GM23338 (cell line): ENCODE data around the gene BLACAT1. TPM values are rescaled to one million over a fixed set of nuclear protein-coding genes. Genes with fewer than 3 reads are reported as not detected.

Experiments used
- ATAC-seq: fragments of 200-7000 bp; cut with Tn5 transposase; 3 replicates; pipeline ENCODE4 v1.9.1; 2020
- DNase-seq: peaks from one replicate; pipeline ENCODE4 v3.0.0-alpha.2; 2015; ENCODE audit warnings: low spot score
- H2AFZ ChIP-seq: fragments of 200-600 bp; sonication (generic); 2 replicates; pipeline ENCODE4 v1.8.0; 2016; ENCODE audit warnings: antibody characterized with exemption, mild to moderate bottlenecking, moderate library complexity
- H3F3A ChIP-seq: fragments of 200-600 bp; sonication (generic); replicated peaks from 2 replicates; pipeline ENCODE4 v1.8.0; 2017; ENCODE audit warnings: antibody characterized with exemption, mixed run types, low read depth
- H3K27ac ChIP-seq: fragments of 200-600 bp; sonication (generic); 2 replicates; pipeline ENCODE4 v1.6.1; 2016; ENCODE audit warnings: low read depth
- H3K27me3 ChIP-seq: fragments of 200-600 bp; sonication (generic); 2 replicates; pipeline ENCODE4 v1.8.0; 2016; ENCODE audit warnings: mild to moderate bottlenecking, mixed run types, moderate library complexity; ENCODE audit not compliant: insufficient read depth
- H3K36me3 ChIP-seq: fragments of 200-600 bp; sonication (generic); 2 replicates; pipeline ENCODE4 v1.8.0; 2016; ENCODE audit warnings: mild to moderate bottlenecking; ENCODE audit not compliant: insufficient read depth
- H3K4me1 ChIP-seq: fragments of 200-600 bp; sonication (generic); 2 replicates; pipeline ENCODE4 v1.8.0; 2016; ENCODE audit warnings: mild to moderate bottlenecking, moderate library complexity; ENCODE audit not compliant: insufficient read depth
- H3K4me2 ChIP-seq: fragments of 200-600 bp; sonication (generic); 2 replicates; pipeline ENCODE4 v1.7.1; 2017; ENCODE audit warnings: mixed run types
- H3K4me3 ChIP-seq: fragments of 200-600 bp; sonication (generic); 2 replicates; pipeline ENCODE4 v1.6.1; 2016; ENCODE audit warnings: mixed run types
- H3K79me2 ChIP-seq: fragments of 200-600 bp; sonication (generic); replicated peaks from 2 replicates; pipeline ENCODE4 v1.8.0; 2017; ENCODE audit warnings: mild to moderate bottlenecking; ENCODE audit not compliant: insufficient read depth
- H3K9me2 ChIP-seq: fragments of 200-600 bp; sonication (generic); 2 replicates; pipeline ENCODE4 v1.8.0; 2017; ENCODE audit not compliant: insufficient read depth
- H4K20me1 ChIP-seq: fragments of 200-600 bp; sonication (generic); replicated peaks from 2 replicates; pipeline ENCODE4 v1.8.0; 2017; ENCODE audit warnings: mild to moderate bottlenecking; ENCODE audit not compliant: insufficient read depth
- H3K27ac Mint-ChIP-seq: 2 replicates; pipeline ENCODE4 v1.8.0; 2020; ENCODE audit warnings: inconsistent platforms, mild to moderate bottlenecking, moderate library complexity, mixed read lengths
- H3K27me3 Mint-ChIP-seq: 3 replicates; pipeline ENCODE4 v1.8.0; 2022; ENCODE audit warnings: low read depth, mild to moderate bottlenecking, moderate library complexity, mixed read lengths, inconsistent platforms; ENCODE audit not compliant: insufficient read depth, poor library complexity
- H3K36me3 Mint-ChIP-seq: 3 replicates; pipeline ENCODE4 v1.8.0; 2021; ENCODE audit warnings: low read depth, mild to moderate bottlenecking, inconsistent platforms, moderate library complexity, mixed read lengths
- H3K4me1 Mint-ChIP-seq: 3 replicates; pipeline ENCODE4 v1.8.0; 2020; ENCODE audit warnings: mild to moderate bottlenecking, inconsistent platforms, mixed read lengths
- H3K4me3 Mint-ChIP-seq: 3 replicates; pipeline ENCODE4 v1.8.0; 2021; ENCODE audit warnings: moderate library complexity, mild to moderate bottlenecking, inconsistent platforms, mixed read lengths
- H3K9me3 Mint-ChIP-seq: 3 replicates; pipeline ENCODE4 v1.8.0; 2020; ENCODE audit warnings: moderate library complexity, mild to moderate bottlenecking, inconsistent platforms, mixed read lengths
- CTCF ChIP-seq, 2 experiments: fragments of 200-600 bp in 1 of 2; sonication (generic) in 1 of 2; conservative IDR thresholded peaks; 2 replicates each; pipeline versions ENCODE4 v1.5.1 to v1.6.1; 2016 to 2017; ENCODE audit warnings: antibody characterized with exemption in 2 of 2, low read depth in 2 of 2, mild to moderate bottlenecking in 2 of 2, moderate library complexity in 1 of 2
- ETS1 ChIP-seq: IDR thresholded peaks from 2 replicates; pipeline ENCODE4 v1.6.1; 2016; ENCODE audit warnings: antibody characterized with exemption
- EZH2 ChIP-seq: fragments of 200-600 bp; sonication (generic); IDR thresholded peaks from one replicate; pipeline ENCODE4 v1.8.0; 2017; ENCODE audit warnings: antibody characterized with exemption, mild to moderate bottlenecking, low read depth; ENCODE audit not compliant: unreplicated experiment
- EZH2phosphoT487 ChIP-seq: fragments of 200-600 bp; sonication (generic); IDR thresholded peaks from one replicate; pipeline ENCODE4 v1.8.1; 2018; ENCODE audit warnings: antibody characterized with exemption; ENCODE audit not compliant: unreplicated experiment
- JUNB ChIP-seq: IDR thresholded peaks from one replicate; pipeline ENCODE4 v1.6.1; 2016; ENCODE audit warnings: antibody characterized with exemption; ENCODE audit not compliant: unreplicated experiment
- NANOG ChIP-seq: IDR thresholded peaks from 2 replicates; pipeline ENCODE4 v1.6.1; 2016; ENCODE audit warnings: antibody characterized with exemption, borderline replicate concordance
- POLR2AphosphoS5 ChIP-seq: IDR thresholded peaks from 2 replicates; pipeline ENCODE4 v1.6.1; 2016; ENCODE audit warnings: antibody characterized with exemption, low read depth
- REST ChIP-seq: IDR thresholded peaks from one replicate; pipeline ENCODE4 v1.6.1; 2018; ENCODE audit warnings: antibody characterized with exemption; ENCODE audit not compliant: unreplicated experiment
- STAT1 ChIP-seq: IDR thresholded peaks from one replicate; pipeline ENCODE4 v1.6.1; 2016; ENCODE audit warnings: antibody characterized with exemption; ENCODE audit not compliant: unreplicated experiment
- ZNF114 ChIP-seq: fragments of 250-450 bp; sonication (Bioruptor Pico); IDR thresholded peaks from 2 replicates; pipeline ENCODE4 v1.5.0; 2020; ENCODE audit warnings: mild to moderate bottlenecking, moderate library complexity
- ZNF331 ChIP-seq: fragments of 250-450 bp; sonication (Bioruptor Pico); IDR thresholded peaks from 2 replicates; pipeline ENCODE4 v1.5.0; 2020; ENCODE audit warnings: low read depth, mild to moderate bottlenecking, moderate library complexity
- ZNF462 ChIP-seq: fragments of 250-450 bp; sonication (Bioruptor Pico); IDR thresholded peaks from 2 replicates; pipeline ENCODE4 v1.5.0; 2020; ENCODE audit warnings: mild to moderate bottlenecking, moderate library complexity
- polyA plus RNA-seq: library from polyadenylated mRNA; unstranded; fragments of >200 nt; fragmentation: Nextera tagmentation; extraction: Ambion mirVana; gene quantifications from 2 replicates; pipeline ENCODE4 v1.2.1, GENCODE V29; 2016
- total RNA-seq: library from RNA; depleted of rRNA; stranded (reverse); fragments of >200 nt; shearing (Covaris generic); gene quantifications from 2 replicates; pipeline ENCODE4 v1.2.3, GENCODE V29; 2014

Gene BLACAT1
- total and polyA plus RNA-seq, 2 experiments from 2014 or later = 1.6 to 6.2 TPM

GRCh38 chr1:205417870-205418635 is 37.8 kb downstream of the BLACAT1 start (continued):
- TF ChIP-seq ZNF331 (CRISPR knock-in tag) = no peak
- TF ChIP-seq EZH2phosphoT487 = no peak

- H3K9me2 ChIP-seq = no peaks in the 10 kb centered on the region
- 0 out of 2 replicates have a peak, but pooled peaks cover 10% of the 10 kb centered on the region for H3K4me1 ChIP-seq
- no peaks in the 10 kb centered on the region for H3K9me3 Mint-ChIP-seq
- H3K4me3 ChIP-seq = no peak overlapping the region
- H2AFZ ChIP-seq = no peak overlapping the region; the same call in 1 of the 2 replicates
- no peaks in the 10 kb centered on the region for H4K20me1 ChIP-seq
- no peaks in the 10 kb centered on the region for H3K27me3 ChIP-seq
- H3K36me3 ChIP-seq = no peaks in the 10 kb centered on the region
- no peak overlapping the region for H3K4me3 Mint-ChIP-seq
- 0 out of 2 replicates have a peak, but pooled peaks cover 2% of the 10 kb centered on the region for H3F3A ChIP-seq
- no peaks in the 10 kb centered on the region for H3K79me2 ChIP-seq
- H3K4me2 ChIP-seq = no peak overlapping the region
- H3K27ac ChIP-seq = no peak overlapping the region
- no peak for ATAC-seq
- no peaks in the 10 kb centered on the region for H3K36me3 Mint-ChIP-seq
- H3K4me1 Mint-ChIP-seq = peaks cover 3% of the 10 kb centered on the region; the same call in 2 of the 3 replicates
- H3K27ac Mint-ChIP-seq = no peak overlapping the region
- no peak for DNase-seq
- H3K27me3 Mint-ChIP-seq = peaks cover 12% of the 10 kb centered on the region
- TF ChIP-seq ZNF331 (CRISPR knock-in tag) (no peak), STAT1 (no peak), NANOG (no peak), EZH2phosphoT487 (no peak), JUNB (no peak), ZNF114 (CRISPR knock-in tag) (no peak), ZNF462 (CRISPR knock-in tag) (no peak), ETS1 (no peak), POLR2AphosphoS5 (no peak), CTCF (conservative IDR thresholded peaks at IDR 0.05; ENCODE audit: low read depth in 2 of 2) (no peak), EZH2 (no peak), REST (no peak)
These were observed 39.5 kb downstream of the BLACAT1 start for GRCh38 chr1:205416322-205416721.
